Fibroblast of pulmonary artery (primary cell): Measurements from ENCODE around the gene HEATR1.
"Not testable (repeated sequence)": the region's sequence is repeated elsewhere in the genome, so short reads cannot be mapped to it uniquely, and the experiment has no call there.

ENCODE experiments used
- DNase-seq: peaks from one replicate; pipeline ENCODE4 v3.0.0-alpha.2; 2010; ENCODE audit warnings: low read depth
- H3K4me3 ChIP-seq: replicated peaks from 2 replicates; pipeline ENCODE4 v1.5.1; 2011; ENCODE audit warnings: low read depth, mild to moderate bottlenecking, control low read depth, low read length, moderate library complexity
- TF ChIP-seq, protein P1 (sequence below): IDR thresholded peaks from 2 replicates; pipeline ENCODE4 v1.5.1; 2011; ENCODE audit warnings: mild to moderate bottlenecking, control low read depth, low read length, inconsistent platforms; ENCODE audit errors: missing control alignments

Gene HEATR1

GRCh38 chr1:236581528-236581927 lies 22.8 kb downstream of the HEATR1 start:
- TF ChIP-seq, protein P1, sequence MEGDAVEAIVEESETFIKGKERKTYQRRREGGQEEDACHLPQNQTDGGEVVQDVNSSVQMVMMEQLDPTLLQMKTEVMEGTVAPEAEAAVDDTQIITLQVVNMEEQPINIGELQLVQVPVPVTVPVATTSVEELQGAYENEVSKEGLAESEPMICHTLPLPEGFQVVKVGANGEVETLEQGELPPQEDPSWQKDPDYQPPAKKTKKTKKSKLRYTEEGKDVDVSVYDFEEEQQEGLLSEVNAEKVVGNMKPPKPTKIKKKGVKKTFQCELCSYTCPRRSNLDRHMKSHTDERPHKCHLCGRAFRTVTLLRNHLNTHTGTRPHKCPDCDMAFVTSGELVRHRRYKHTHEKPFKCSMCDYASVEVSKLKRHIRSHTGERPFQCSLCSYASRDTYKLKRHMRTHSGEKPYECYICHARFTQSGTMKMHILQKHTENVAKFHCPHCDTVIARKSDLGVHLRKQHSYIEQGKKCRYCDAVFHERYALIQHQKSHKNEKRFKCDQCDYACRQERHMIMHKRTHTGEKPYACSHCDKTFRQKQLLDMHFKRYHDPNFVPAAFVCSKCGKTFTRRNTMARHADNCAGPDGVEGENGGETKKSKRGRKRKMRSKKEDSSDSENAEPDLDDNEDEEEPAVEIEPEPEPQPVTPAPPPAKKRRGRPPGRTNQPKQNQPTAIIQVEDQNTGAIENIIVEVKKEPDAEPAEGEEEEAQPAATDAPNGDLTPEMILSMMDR, result no peak
- H3K4me3 ChIP-seq, result no peak overlapping the region
- DNase-seq, result no peak

GRCh38 chr1:236580404-236580803 lies 23.9 kb downstream of the HEATR1 start:
- H3K4me3 ChIP-seq, DNase-seq: not testable (repeated sequence)

DNA sequence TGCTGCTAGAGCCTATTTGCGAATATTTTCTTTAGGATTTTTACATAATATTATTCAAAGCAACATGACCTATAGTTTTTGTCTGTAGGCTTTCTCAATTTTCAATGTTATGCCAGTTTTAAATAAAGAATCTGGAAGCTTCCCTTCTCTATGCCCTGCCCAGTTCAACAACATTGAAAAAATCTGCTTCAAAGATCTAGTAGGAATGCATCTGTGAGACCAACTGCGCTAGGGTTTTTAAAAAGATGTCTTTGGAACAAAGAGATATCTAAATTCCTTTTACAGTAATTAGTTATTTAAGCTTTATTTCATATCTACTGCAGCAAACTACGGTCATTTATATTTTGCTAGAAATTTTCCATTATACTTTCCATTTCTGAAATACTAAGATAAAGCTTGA lies 25.7 kb downstream of the HEATR1 start:
- TF ChIP-seq, protein P1, result no peak
- no peak overlapping the region for H3K4me3 ChIP-seq
- no peak for DNase-seq

GRCh38 chr1:236577041-236577440 lies 27.3 kb downstream of the HEATR1 start:
- not testable (repeated sequence) for H3K4me3 ChIP-seq, DNase-seq

GRCh38 chr1:236576004-236576403 lies 28.3 kb downstream of the HEATR1 start:
- peak; percentile 58 for DNase-seq

DNA sequence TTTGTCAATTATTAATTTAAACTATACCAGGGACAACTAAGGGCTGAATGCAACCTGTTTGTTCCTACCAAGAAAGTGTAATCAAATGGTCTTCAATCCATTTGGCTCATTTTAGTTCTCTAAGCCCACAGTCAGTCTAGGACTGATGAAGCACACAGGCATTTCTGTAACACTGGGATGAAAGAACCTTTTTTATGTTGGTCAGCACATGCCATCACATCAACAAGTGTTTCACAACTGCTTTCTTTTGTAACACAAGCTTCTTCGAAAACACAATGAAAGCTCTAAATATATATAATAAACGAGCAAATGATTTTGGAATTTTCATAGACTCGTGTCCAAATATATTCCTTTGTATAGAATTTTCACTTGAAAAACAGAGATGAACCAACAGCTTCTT lies 28.8 kb downstream of the HEATR1 start:
- TF ChIP-seq, protein P1, result no peak
- H3K4me3 ChIP-seq, result no peak overlapping the region
- DNase-seq, result peak; percentile 61

More at GRCh38 chr1:236576004-236576403, 28.3 kb downstream of the HEATR1 start:
- TF ChIP-seq, protein P1, result no peak
- no peak overlapping the region for H3K4me3 ChIP-seq

GRCh38 chr1:236568285-236568894 lies 35.9 kb downstream of the HEATR1 start:
- peak; percentile 8 for DNase-seq
- TF ChIP-seq, protein P1, result no peak
- no peak overlapping the region for H3K4me3 ChIP-seq

- TF ChIP-seq, protein P1, result no peak
- H3K4me3 ChIP-seq, result no peak overlapping the region
- DNase-seq, result no peak
These were observed 38.8 kb downstream of the HEATR1 start for GRCh38 chr1:236565530-236565929.
